Activated B cell treated with CpG ODN at 0.5 μM for 24 hours (primary cell): ENCODE measurements around the gene MAN1A2. TPM values are rescaled to one million over a fixed set of nuclear protein-coding genes. Genes with fewer than 3 reads are reported as not detected.

Experiments
- ATAC-seq: fragments of 200-7000 bp; cut with Tn5 transposase; one replicate; pipeline ENCODE4 v1.10.0; 2021; ENCODE audit warnings: low read depth, mild to moderate bottlenecking, moderate library complexity
- CTCF ChIA-PET: fragments of 350-600 bp; sonication (Branson Sonifier 250); formaldehyde crosslinking; loops from one replicate; lab custom pipeline; 2021; ENCODE audit warnings: antibody characterized with exemption; lab: Charles Lee
- POLR2A ChIA-PET: fragments of 350-600 bp; sonication (Branson Sonifier 250); formaldehyde crosslinking; loops from one replicate; lab custom pipeline; 2021; ENCODE audit warnings: antibody characterized with exemption; lab: Charles Lee
- DNase-seq: peaks from one replicate; pipeline ENCODE4 v3.0.0; 2022
- H3K27ac Mint-ChIP-seq: one replicate; pipeline ENCODE4 v1.8.0; 2020; ENCODE audit warnings: mixed read lengths
- H3K27me3 Mint-ChIP-seq: one replicate; pipeline ENCODE4 v1.8.0; 2021; ENCODE audit warnings: mixed read lengths
- H3K36me3 Mint-ChIP-seq: one replicate; pipeline ENCODE4 v1.8.0; 2021; ENCODE audit warnings: low read depth, mixed read lengths
- H3K4me1 Mint-ChIP-seq: one replicate; pipeline ENCODE4 v1.8.0; 2021; ENCODE audit warnings: mixed read lengths
- H3K4me3 Mint-ChIP-seq: one replicate; pipeline ENCODE4 v1.8.0; 2020; ENCODE audit warnings: mild to moderate bottlenecking, mixed read lengths
- H3K9me3 Mint-ChIP-seq: one replicate; pipeline ENCODE4 v1.8.0; 2020; ENCODE audit warnings: mixed read lengths
- CTCF ChIP-seq: fragments of 200-600 bp; IDR thresholded peaks from one replicate; pipeline ENCODE4 v1.8.0; 2022; ENCODE audit warnings: antibody characterized with exemption, mild to moderate bottlenecking
- intact Hi-C: fragments of 100-400 bp; cut with micrococcal nuclease; formaldehyde crosslinking; loops from one replicate; pipeline ENCODE4 v1.15.1; 2024
- total RNA-seq: library from RNA; stranded (reverse); gene quantifications from 2 replicates; pipeline ENCODE4 v1.2.3, GENCODE V29; 2022

The MAN1A2 gene
- total RNA-seq, 1 donor from 2014 or later, result 46.0 TPM

GRCh38 chr1:117569856-117570255 lies 202.6 kb downstream of the MAN1A2 start:
- TF ChIP-seq CTCF, result no peak
- Mint-ChIP-seq H3K27me3 (no peaks in the 10 kb centered on the region), H3K36me3 (no peaks in the 10 kb centered on the region), H3K27ac (no peak overlapping the region), H3K4me3 (no peak overlapping the region), H3K4me1 (peaks cover 26% of the 10 kb centered on the region), H3K9me3 (no peaks in the 10 kb centered on the region)
- CTCF ChIA-PET, result interaction anchor here (1.7 kb wide), 1 partner anchor 35 kb away, joined by 5 read pairs; no protein-coding TSS in a partner anchor
- intact Hi-C loops, result loop anchor here (5.0 kb wide), 1 partner anchor 33 kb away; no protein-coding TSS in a partner anchor
- ATAC-seq, result no peak
- POLR2A ChIA-PET, result no interaction called here
- DNase-seq, result no peak

- no peak for ATAC-seq
- intact Hi-C loops, result loop anchor here (5.0 kb wide), 1 partner anchor 34 kb away; no protein-coding TSS in a partner anchor
- CTCF ChIA-PET, result interaction anchor here (1.7 kb wide), 1 partner anchor 36 kb away, joined by 5 read pairs; no protein-coding TSS in a partner anchor
- DNase-seq, result no peak
- Mint-ChIP-seq H3K36me3 (no peaks in the 10 kb centered on the region), H3K27me3 (no peaks in the 10 kb centered on the region), H3K9me3 (no peaks in the 10 kb centered on the region), H3K27ac (no peak overlapping the region), H3K4me3 (no peak overlapping the region), H3K4me1 (peaks cover 25% of the 10 kb centered on the region)
- POLR2A ChIA-PET, result no interaction called here
- TF ChIP-seq CTCF, result no peak
These were observed 203.8 kb downstream of the MAN1A2 start for GRCh38 chr1:117570988-117571409.

GRCh38 chr1:117571496-117571895 lies 204.2 kb downstream of the MAN1A2 start:
- no peak for ATAC-seq
- DNase-seq, result no peak
- H3K4me3 Mint-ChIP-seq, result no peak overlapping the region
- H3K9me3 Mint-ChIP-seq, result no peaks in the 10 kb centered on the region
- intact Hi-C loops, result loop anchor here (5.0 kb wide), 1 partner anchor 34 kb away; no protein-coding TSS in a partner anchor
- CTCF ChIA-PET, result interaction anchor here (1.7 kb wide), 1 partner anchor 37 kb away, joined by 5 read pairs; no protein-coding TSS in a partner anchor
- H3K36me3 Mint-ChIP-seq, result no peaks in the 10 kb centered on the region
- TF ChIP-seq CTCF, result no peak
- POLR2A ChIA-PET, result no interaction called here
- peaks cover 25% of the 10 kb centered on the region for H3K4me1 Mint-ChIP-seq
- no peak overlapping the region for H3K27ac Mint-ChIP-seq
- H3K27me3 Mint-ChIP-seq, result no peaks in the 10 kb centered on the region

GRCh38 chr1:117572546-117572945 lies 205.3 kb downstream of the MAN1A2 start:
- DNase-seq (peak; percentile 40), ATAC-seq (peak; percentile 97)
- Mint-ChIP-seq H3K4me3 (no peak overlapping the region), H3K9me3 (no peaks in the 10 kb centered on the region), H3K4me1 (peaks cover 25% of the 10 kb centered on the region), H3K27me3 (no peaks in the 10 kb centered on the region), H3K36me3 (no peaks in the 10 kb centered on the region), H3K27ac (peak overlapping the region; percentile 13)
- intact Hi-C loops, result loop anchor here (5.0 kb wide), 1 partner anchor 35 kb away; no protein-coding TSS in a partner anchor
- ChIA-PET CTCF (interaction anchor here (2.0 kb wide), 1 partner anchor 102 kb away, joined by 8 read pairs; no protein-coding TSS in a partner anchor), POLR2A (interaction anchor here (0.9 kb wide), 1 partner anchor 93 kb away, joined by 3 read pairs; no protein-coding TSS in a partner anchor)
- TF ChIP-seq CTCF, result no peak

- no peak for DNase-seq
- Mint-ChIP-seq H3K27me3 (no peaks in the 10 kb centered on the region), H3K27ac (no peak overlapping the region), H3K9me3 (no peaks in the 10 kb centered on the region), H3K4me1 (peaks cover 25% of the 10 kb centered on the region), H3K4me3 (no peak overlapping the region), H3K36me3 (no peaks in the 10 kb centered on the region)
- TF ChIP-seq CTCF, result no peak
- CTCF ChIA-PET, result interaction anchor here (2.0 kb wide), 1 partner anchor 101 kb away, joined by 8 read pairs; no protein-coding TSS in a partner anchor
- ATAC-seq, result no peak
- POLR2A ChIA-PET, result interaction anchor here (0.6 to 0.9 kb wide), 2 partner anchors 37 to 92 kb away, joined by 3 to 4 read pairs; no protein-coding TSS in a partner anchor
- intact Hi-C loops, result loop anchor here (5.0 kb wide), 1 partner anchor 36 kb away; no protein-coding TSS in a partner anchor
These were observed 206.3 kb downstream of the MAN1A2 start for GRCh38 chr1:117573386-117574023.
